Mesendoderm (in vitro differentiated cells): ENCODE measurements around the gene ATG101.

Experiments
- DNase-seq: peaks from one replicate; pipeline ENCODE4 v3.0.0; 2013
- H2AK5ac ChIP-seq: 2 replicates; pipeline ENCODE4 v1.6.1; 2013; ENCODE audit warnings: low read length, inconsistent platforms
- H2BK120ac ChIP-seq: 2 replicates; pipeline ENCODE4 v1.6.1; 2013; ENCODE audit warnings: low read depth, mild to moderate bottlenecking, low read length, moderate library complexity, mixed read lengths
- H2BK15ac ChIP-seq: replicated peaks from 2 replicates; pipeline ENCODE4 v1.6.1; 2013; ENCODE audit warnings: low read depth, mild to moderate bottlenecking, moderate library complexity
- H2BK5ac ChIP-seq: 2 replicates; pipeline ENCODE4 v1.6.1; 2013; ENCODE audit warnings: low read length, inconsistent platforms
- H3K18ac ChIP-seq: 2 replicates; pipeline ENCODE4 v1.6.1; 2013; ENCODE audit warnings: mild to moderate bottlenecking, low read length, mixed read lengths
- H3K23ac ChIP-seq: one replicate; pipeline ENCODE4 v1.6.1; 2013; ENCODE audit warnings: low read length
- H3K27ac ChIP-seq: 2 replicates; pipeline ENCODE4 v1.5.1; 2013; ENCODE audit warnings: low read depth, mild to moderate bottlenecking, inconsistent platforms, low read length, moderate library complexity
- H3K27me3 ChIP-seq: 2 replicates; pipeline ENCODE4 v1.6.1; 2013; ENCODE audit warnings: low read length, control low read depth, mild to moderate bottlenecking, inconsistent platforms; ENCODE audit not compliant: insufficient read depth, poor library complexity
- H3K36me3 ChIP-seq: 2 replicates; pipeline ENCODE4 v1.6.1; 2013; ENCODE audit warnings: low read length, inconsistent platforms; ENCODE audit not compliant: control insufficient read depth, insufficient read depth
- H3K4ac ChIP-seq: one replicate; pipeline ENCODE4 v1.6.1; 2013; ENCODE audit warnings: low read depth, mild to moderate bottlenecking, low read length, moderate library complexity
- H3K4me1 ChIP-seq: 2 replicates; pipeline ENCODE4 v1.6.1; 2013; ENCODE audit warnings: low read depth, low read length, inconsistent platforms; ENCODE audit not compliant: control insufficient read depth
- H3K4me2 ChIP-seq: 2 replicates; pipeline ENCODE4 v1.6.1; 2013; ENCODE audit warnings: low read length
- H3K4me3 ChIP-seq: 2 replicates; pipeline ENCODE4 v1.5.1; 2013; ENCODE audit warnings: mild to moderate bottlenecking, low read length
- H3K56ac ChIP-seq: one replicate; pipeline ENCODE4 v1.6.1; 2013; ENCODE audit warnings: low read length
- H3K79me1 ChIP-seq: 2 replicates; pipeline ENCODE4 v1.6.1; 2013; ENCODE audit warnings: low read length, inconsistent platforms
- H3K79me2 ChIP-seq: 2 replicates; pipeline ENCODE4 v1.6.1; 2013; ENCODE audit warnings: mild to moderate bottlenecking, low read length; ENCODE audit not compliant: control insufficient read depth, insufficient read depth
- H3K9ac ChIP-seq: 2 replicates; pipeline ENCODE4 v1.6.1; 2013; ENCODE audit warnings: low read length, inconsistent platforms
- H4K5ac ChIP-seq: one replicate; pipeline ENCODE4 v1.6.1; 2013; ENCODE audit warnings: low read length
- H4K8ac ChIP-seq: one replicate; pipeline ENCODE4 v1.6.1; 2013; ENCODE audit warnings: low read depth, mild to moderate bottlenecking, control low read depth, low read length, moderate library complexity
- WGBS: extraction: QIAGEN DNeasy Blood & Tissue Kit; methylation state at CpG from one replicate; pipeline ENCODE4 v1.1.7; 2013; ENCODE audit warnings: low lambda C conversion rate, missing lambda C conversion rate; ENCODE audit not compliant: insufficient coverage; ENCODE audit errors: extremely low coverage; 5-methylcytosine and 5-hydroxymethylcytosine counted together

ATG101 gene

DNA sequence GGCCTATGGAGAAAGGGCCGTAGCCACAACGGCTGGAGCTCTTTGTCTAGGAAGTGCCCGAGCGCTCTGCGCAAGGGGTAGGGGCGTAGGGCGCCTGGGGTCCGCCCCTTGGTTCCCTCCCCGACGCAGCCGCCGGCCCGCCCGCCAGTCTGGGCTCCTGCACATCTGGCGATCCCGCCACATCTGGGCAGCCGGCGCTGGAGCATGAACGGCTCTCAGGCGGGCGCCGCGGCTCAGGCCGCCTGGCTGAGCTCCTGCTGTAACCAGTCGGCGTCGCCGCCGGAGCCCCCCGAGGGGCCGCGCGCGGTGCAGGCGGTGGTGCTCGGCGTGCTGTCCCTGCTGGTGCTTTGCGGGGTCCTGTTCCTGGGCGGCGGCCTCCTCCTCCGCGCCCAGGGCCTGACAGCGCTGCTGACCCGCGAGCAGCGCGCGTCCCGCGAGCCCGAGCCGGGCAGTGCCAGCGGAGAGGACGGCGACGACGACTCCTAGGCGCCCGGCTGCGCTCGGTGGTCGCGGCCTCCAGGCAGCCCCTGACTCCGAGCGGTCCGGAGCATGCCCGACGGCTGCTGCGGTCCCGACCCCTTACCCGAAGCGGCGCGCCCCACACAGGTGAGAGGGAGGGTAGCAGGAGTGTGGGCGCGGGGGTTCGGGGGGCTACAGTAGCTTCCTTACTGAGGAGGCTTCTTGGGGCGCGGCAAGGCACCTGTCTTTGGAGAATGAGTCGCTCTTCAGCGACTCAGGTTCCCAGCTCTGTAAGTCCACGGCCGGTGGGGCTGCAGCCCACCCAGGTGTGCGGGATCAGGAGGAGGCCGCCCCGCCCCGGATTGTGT is 10.0 kb downstream of the ATG101 start, which contains the start of gene SMIM41:
Gene SMIM41, plus strand, starts transcription at position 129 of the 827 bp plus-strand sequence. Its CDS starts 76 bp downstream, at position 205.
- H3K79me1 ChIP-seq: peaks cover 9% of the 10 kb centered on the region
- H3K9ac ChIP-seq: no peak within 1 kb of the TSS

DNA sequence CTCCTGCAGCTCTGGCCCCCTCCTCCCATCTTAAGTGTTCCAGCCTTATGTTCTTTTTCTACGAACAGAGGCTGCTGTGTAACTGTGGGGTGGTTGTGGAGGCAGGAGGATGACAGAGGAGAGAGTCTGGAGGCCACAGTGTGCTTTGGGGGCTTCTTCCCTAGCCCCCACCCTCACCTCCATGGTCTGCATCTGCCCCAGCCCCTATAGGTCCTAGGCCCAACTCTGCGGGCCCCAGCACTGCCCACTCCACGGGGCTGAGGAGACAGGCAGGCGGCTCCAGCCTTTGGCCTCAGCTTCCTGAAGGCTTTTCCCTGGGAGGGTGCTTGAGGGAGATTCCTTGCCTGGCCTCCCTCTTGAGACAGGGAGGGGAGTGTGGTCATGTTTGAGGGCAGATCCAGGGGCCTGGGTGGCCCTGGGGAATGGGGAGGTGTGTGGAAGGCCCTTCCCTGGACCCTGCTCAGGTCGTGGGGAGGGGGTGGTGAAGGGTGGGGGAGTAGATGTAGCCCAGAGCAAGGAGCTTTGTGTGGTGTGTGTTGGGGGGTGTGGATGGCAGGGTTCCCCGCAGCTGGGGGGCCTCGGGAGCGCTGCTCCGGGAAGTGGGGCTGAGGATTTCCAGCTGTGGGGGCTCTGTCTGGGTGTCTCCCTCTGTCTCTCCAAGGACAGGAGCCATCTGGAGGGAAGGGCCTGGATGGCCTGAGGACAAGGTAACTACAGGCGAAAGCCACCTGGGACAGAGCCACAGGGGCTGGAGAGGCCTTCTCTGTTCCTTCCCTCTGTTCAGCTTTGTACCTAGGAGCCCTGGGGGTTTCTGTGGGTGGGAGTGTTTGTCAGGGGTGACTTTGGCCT is 10.8 kb downstream of the ATG101 start:
- no peak overlapping the region for H3K56ac ChIP-seq
- H4K8ac ChIP-seq: no peak overlapping the region
- H3K36me3 ChIP-seq: peaks cover 12% of the 10 kb centered on the region
- H3K9ac ChIP-seq: no peak overlapping the region
- DNase-seq: no peak
- H3K4me2 ChIP-seq: no peak overlapping the region
- H3K4me1 ChIP-seq: peaks cover 3% of the 10 kb centered on the region
- H3K4me3 ChIP-seq: no peak overlapping the region
- no peak overlapping the region for H3K4ac ChIP-seq
- H4K5ac ChIP-seq: no peak overlapping the region
- no peak overlapping the region for H2BK5ac ChIP-seq
- H2BK120ac ChIP-seq: no peak overlapping the region
- H3K23ac ChIP-seq: no peak overlapping the region
- H3K79me2 ChIP-seq: no peaks in the 10 kb centered on the region
- no CpG with 5 or more reads among the region's 10 CpGs for WGBS
- no peak overlapping the region for H2BK15ac ChIP-seq
- no peak overlapping the region for H3K27ac ChIP-seq
- peaks cover 3% of the 10 kb centered on the region for H3K79me1 ChIP-seq
- H3K18ac ChIP-seq: no peak overlapping the region
- no peak overlapping the region for H2AK5ac ChIP-seq
- no peaks in the 10 kb centered on the region for H3K27me3 ChIP-seq

More for the DNA sequence above, 10.0 kb downstream of the ATG101 start, which contains the start of gene SMIM41:
- Histone ChIP-seq H4K8ac (no peak within 1 kb of the TSS), H3K18ac (no peak within 1 kb of the TSS), H2BK5ac (no peak within 1 kb of the TSS), H4K5ac (no peak within 1 kb of the TSS), H3K79me2 (peaks cover 2% of the 10 kb centered on the region), H3K4me2 (no peak within 1 kb of the TSS), H3K56ac (no peak within 1 kb of the TSS), H3K4me3 (no peak within 1 kb of the TSS), H2BK120ac (no peak within 1 kb of the TSS), H3K36me3 (peaks cover 12% of the 10 kb centered on the region), H3K23ac (no peak within 1 kb of the TSS), H3K4me1 (peaks cover 3% of the 10 kb centered on the region), H3K27ac (no peak within 1 kb of the TSS), H3K27me3 (no peaks in the 10 kb centered on the region), H2BK15ac (no peak within 1 kb of the TSS), H3K4ac (no peak within 1 kb of the TSS), H2AK5ac (no peak within 1 kb of the TSS)
- no CpG with 5 or more reads among the region's 87 CpGs for WGBS
- no peak for DNase-seq

DNA sequence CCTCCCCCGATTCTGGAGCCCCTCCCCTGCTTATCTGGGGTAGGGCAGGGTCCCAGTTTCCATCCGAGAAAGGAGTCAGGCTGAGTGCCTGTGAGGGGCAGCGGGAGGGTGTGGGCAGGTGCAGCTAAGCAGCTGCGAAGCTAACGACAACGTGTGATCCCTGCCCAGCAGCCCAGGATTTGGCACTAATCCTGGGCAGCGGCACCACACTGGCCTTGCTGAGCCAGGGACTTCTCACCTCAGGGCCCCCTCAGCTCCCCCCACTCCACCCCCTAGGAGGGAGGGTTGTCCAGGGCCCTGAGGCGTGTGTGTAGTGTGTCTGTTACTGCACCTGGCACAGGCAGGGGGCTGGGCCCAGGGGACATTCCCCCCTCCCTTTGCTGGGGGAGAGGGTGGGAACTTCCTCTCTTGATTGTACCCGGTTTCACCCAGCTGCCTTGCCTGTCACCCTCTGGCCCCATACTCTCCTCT is 11.5 kb downstream of the ATG101 start:
- H3K56ac ChIP-seq: no peak overlapping the region
- H3K79me1 ChIP-seq: peaks cover 3% of the 10 kb centered on the region
- H3K36me3 ChIP-seq: peaks cover 11% of the 10 kb centered on the region
- no CpG with 5 or more reads among the region's 9 CpGs for WGBS
- H3K27ac ChIP-seq: no peak overlapping the region
- no peaks in the 10 kb centered on the region for H3K79me2 ChIP-seq
- H2AK5ac ChIP-seq: no peak overlapping the region
- no peak overlapping the region for H3K4me2 ChIP-seq
- no peak overlapping the region for H4K5ac ChIP-seq
- no peak overlapping the region for H4K8ac ChIP-seq
- no peak overlapping the region for H3K4ac ChIP-seq
- H3K27me3 ChIP-seq: no peaks in the 10 kb centered on the region
- H3K9ac ChIP-seq: no peak overlapping the region
- H2BK5ac ChIP-seq: no peak overlapping the region
- H3K4me1 ChIP-seq: peaks cover 3% of the 10 kb centered on the region
- H3K4me3 ChIP-seq: no peak overlapping the region
- no peak overlapping the region for H3K23ac ChIP-seq
- H3K18ac ChIP-seq: no peak overlapping the region
- H2BK15ac ChIP-seq: no peak overlapping the region
- H2BK120ac ChIP-seq: no peak overlapping the region
- no peak for DNase-seq

DNA sequence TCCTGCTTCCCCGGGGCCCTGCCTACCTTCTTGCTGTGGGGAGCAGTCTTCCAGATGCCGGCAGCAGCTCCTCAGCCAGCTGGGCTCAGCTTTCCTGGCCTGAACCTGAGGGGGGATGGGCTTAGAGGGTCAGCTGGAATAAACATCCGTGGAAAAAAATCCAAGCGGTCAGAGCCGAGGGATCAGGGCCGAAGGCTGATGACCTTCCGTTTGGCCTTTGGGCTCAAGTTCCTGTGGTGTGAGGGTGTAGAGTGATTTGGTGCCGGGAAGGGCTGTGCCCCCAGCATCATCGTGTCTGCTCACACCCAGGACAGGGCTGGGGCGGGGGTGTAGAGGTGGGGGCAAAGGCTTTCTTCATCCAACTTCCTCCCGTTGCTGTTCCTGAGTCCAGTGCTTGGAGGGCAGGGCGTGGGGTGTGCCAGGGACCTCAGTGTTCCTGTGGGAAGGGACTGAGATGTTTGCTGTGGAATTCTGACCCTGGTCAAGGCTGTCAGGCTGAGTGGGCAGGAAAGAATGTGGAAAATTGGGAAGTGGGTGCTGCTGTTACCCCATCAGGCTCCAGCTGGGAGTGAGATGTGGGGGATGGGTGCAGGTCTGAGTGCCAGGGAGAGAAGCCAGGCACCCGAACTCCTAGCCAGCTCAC is 12.4 kb downstream of the ATG101 start:
- Histone ChIP-seq H3K9ac (no peak overlapping the region), H3K4me1 (peaks cover 3% of the 10 kb centered on the region)

DNA sequence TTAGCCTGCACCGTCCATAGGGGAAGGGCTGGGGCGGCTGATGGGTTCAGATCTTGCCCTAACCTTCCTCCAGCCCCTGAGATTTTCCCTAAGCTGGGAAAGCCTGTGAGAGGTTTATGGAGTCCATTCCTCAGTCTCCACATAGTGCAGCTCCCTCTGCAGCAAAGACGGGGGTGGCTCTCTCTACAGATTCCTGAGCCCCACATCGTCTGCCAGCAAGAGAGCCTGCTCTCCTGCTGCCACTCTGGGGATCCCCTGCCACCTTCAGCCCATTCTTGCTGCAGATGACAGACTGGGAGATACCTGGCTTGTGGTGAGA is 12.8 kb downstream of the ATG101 start:
- peak overlapping the region; percentile 3 for H3K56ac ChIP-seq
- H4K5ac ChIP-seq: no peak overlapping the region
- no peak overlapping the region for H3K9ac ChIP-seq
- H3K18ac ChIP-seq: no peak overlapping the region
- H3K36me3 ChIP-seq: peaks cover 3% of the 10 kb centered on the region
- no peak overlapping the region for H3K4me2 ChIP-seq
- no peak overlapping the region for H3K27ac ChIP-seq
- H3K4me1 ChIP-seq: peaks cover 3% of the 10 kb centered on the region
- H3K4ac ChIP-seq: no peak overlapping the region
- WGBS: no CpG with 5 or more reads among the region's 4 CpGs
- H3K23ac ChIP-seq: no peak overlapping the region
- H3K4me3 ChIP-seq: no peak overlapping the region
- no peak overlapping the region for H2BK15ac ChIP-seq
- no peak overlapping the region for H2BK120ac ChIP-seq
- H3K79me1 ChIP-seq: no peaks in the 10 kb centered on the region
- no peak overlapping the region for H2AK5ac ChIP-seq
- H3K79me2 ChIP-seq: no peaks in the 10 kb centered on the region
- DNase-seq: no peak
- no peak overlapping the region for H2BK5ac ChIP-seq
- H3K27me3 ChIP-seq: no peaks in the 10 kb centered on the region
- H4K8ac ChIP-seq: no peak overlapping the region

More for the DNA sequence above, 12.4 kb downstream of the ATG101 start:
- H2AK5ac ChIP-seq: no peak overlapping the region
- H3K4me2 ChIP-seq: no peak overlapping the region
- no peaks in the 10 kb centered on the region for H3K79me2 ChIP-seq
- H3K18ac ChIP-seq: no peak overlapping the region
- no CpG with 5 or more reads among the region's 13 CpGs for WGBS
- H3K4ac ChIP-seq: no peak overlapping the region
- no peak overlapping the region for H3K23ac ChIP-seq
- H2BK5ac ChIP-seq: no peak overlapping the region
- no peak overlapping the region for H3K56ac ChIP-seq
- no peaks in the 10 kb centered on the region for H3K79me1 ChIP-seq
- H2BK120ac ChIP-seq: no peak overlapping the region
- no peak for DNase-seq
- H3K27me3 ChIP-seq: no peaks in the 10 kb centered on the region
- H3K27ac ChIP-seq: no peak overlapping the region
- H2BK15ac ChIP-seq: no peak overlapping the region
- H3K4me3 ChIP-seq: no peak overlapping the region
- peaks cover 5% of the 10 kb centered on the region for H3K36me3 ChIP-seq
- H4K5ac ChIP-seq: no peak overlapping the region
- no peak overlapping the region for H4K8ac ChIP-seq
